Ascending aorta (tissue), 2 donors: ENCODE measurements around the gene OR6B1. TPM values are rescaled to one million over a fixed set of nuclear protein-coding genes. Genes with fewer than 3 reads are reported as not detected.

Experiments used
- DNase-seq, 2 donors: peaks; one replicate each; pipeline ENCODE4 v3.0.0-alpha.2; 2019; ENCODE audit warnings: low spot score in 2 of 2
- H3K27ac ChIP-seq, 2 donors: fragments of 200-600 bp; sonication (generic); one replicate each; pipeline ENCODE4 v1.5.1; 2016 to 2017; ENCODE audit warnings: mild to moderate bottlenecking in 1 of 2
- H3K27me3 ChIP-seq: fragments of 200-600 bp; sonication (generic); one replicate; pipeline ENCODE4 v1.5.1; 2017
- H3K36me3 ChIP-seq, 2 donors: fragments of 200-600 bp; sonication (generic); one replicate each; pipeline ENCODE4 v1.5.1; 2016
- H3K4me1 ChIP-seq, 2 donors: fragments of 200-600 bp; sonication (generic); one replicate each; pipeline ENCODE4 v1.5.1; 2016 to 2017; ENCODE audit warnings: mild to moderate bottlenecking in 1 of 2
- H3K4me3 ChIP-seq, 2 donors: fragments of 200-600 bp; sonication (generic); one replicate each; pipeline ENCODE4 v1.5.1; 2016 to 2017; ENCODE audit warnings: mild to moderate bottlenecking in 1 of 2
- H3K9me3 ChIP-seq, 2 donors: fragments of 200-600 bp; sonication (generic); one replicate each; pipeline ENCODE4 v1.5.1; 2016
- intact Hi-C: fragments of 100-400 bp; cut with DNase I; formaldehyde crosslinking; loops from one replicate; pipeline ENCODE4 v1.15.1; 2023
- total RNA-seq: library from RNA; depleted of rRNA; stranded (reverse); fragments of >200 nt; gene quantifications from one replicate; pipeline ENCODE4 v1.1.0, GENCODE V29; 2016
- TF ChIP-seq, protein P1 (sequence below), 3 experiments: fragments of 200-600 bp in 2 of 3; fragments of 450-650 bp in 1 of 3; sonication (generic) in 2 of 3; IDR thresholded peaks; one replicate each; pipeline ENCODE4 v1.5.1; 2016 to 2019; ENCODE audit warnings: antibody characterized with exemption in 3 of 3, mild to moderate bottlenecking in 1 of 3, moderate library complexity in 1 of 3

OR6B1 gene
- total RNA-seq, 1 donor from 2014 or later, result not detected

DNA sequence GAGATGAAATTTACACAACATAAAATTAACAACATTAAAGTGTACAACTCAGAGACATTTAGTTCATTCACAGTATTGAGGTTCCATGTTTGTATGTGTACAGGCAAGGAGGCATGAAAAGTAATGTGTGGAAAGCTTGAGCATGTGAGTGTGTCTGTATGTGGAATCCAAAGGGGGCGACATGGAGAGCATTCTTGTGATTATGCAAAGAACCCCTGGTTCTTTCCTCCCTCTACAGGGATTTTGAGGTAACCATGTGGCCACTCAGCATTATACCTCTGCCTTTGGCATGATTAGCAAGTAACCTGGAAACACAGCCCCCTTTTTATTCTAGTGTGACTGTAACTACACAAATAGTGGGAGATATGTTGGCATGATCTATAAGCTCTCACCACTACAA lies 24.5 kb upstream of the OR6B1 start:
- H3K27me3 ChIP-seq, result no peaks in the 10 kb centered on the region
- H3K9me3 ChIP-seq, result no peaks in the 10 kb centered on the region
- DNase-seq, result no peak
- H3K27ac ChIP-seq, result no peak overlapping the region
- intact Hi-C loops, result no loop called here
- H3K4me1 ChIP-seq, result no peaks in the 10 kb centered on the region
- no peak overlapping the region for H3K4me3 ChIP-seq
- no peaks in the 10 kb centered on the region for H3K36me3 ChIP-seq
- TF ChIP-seq, protein P1, sequence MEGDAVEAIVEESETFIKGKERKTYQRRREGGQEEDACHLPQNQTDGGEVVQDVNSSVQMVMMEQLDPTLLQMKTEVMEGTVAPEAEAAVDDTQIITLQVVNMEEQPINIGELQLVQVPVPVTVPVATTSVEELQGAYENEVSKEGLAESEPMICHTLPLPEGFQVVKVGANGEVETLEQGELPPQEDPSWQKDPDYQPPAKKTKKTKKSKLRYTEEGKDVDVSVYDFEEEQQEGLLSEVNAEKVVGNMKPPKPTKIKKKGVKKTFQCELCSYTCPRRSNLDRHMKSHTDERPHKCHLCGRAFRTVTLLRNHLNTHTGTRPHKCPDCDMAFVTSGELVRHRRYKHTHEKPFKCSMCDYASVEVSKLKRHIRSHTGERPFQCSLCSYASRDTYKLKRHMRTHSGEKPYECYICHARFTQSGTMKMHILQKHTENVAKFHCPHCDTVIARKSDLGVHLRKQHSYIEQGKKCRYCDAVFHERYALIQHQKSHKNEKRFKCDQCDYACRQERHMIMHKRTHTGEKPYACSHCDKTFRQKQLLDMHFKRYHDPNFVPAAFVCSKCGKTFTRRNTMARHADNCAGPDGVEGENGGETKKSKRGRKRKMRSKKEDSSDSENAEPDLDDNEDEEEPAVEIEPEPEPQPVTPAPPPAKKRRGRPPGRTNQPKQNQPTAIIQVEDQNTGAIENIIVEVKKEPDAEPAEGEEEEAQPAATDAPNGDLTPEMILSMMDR (IDR thresholded peaks at IDR 0.05), result no peak

GRCh38 chr7:143978585-143978984 lies 21.5 kb upstream of the OR6B1 start:
- TF ChIP-seq, protein P1 (IDR thresholded peaks at IDR 0.05), result no peak
- Histone ChIP-seq H3K4me3 (no peak overlapping the region), H3K27ac (no peak overlapping the region), H3K36me3 (no peaks in the 10 kb centered on the region), H3K9me3 (no peaks in the 10 kb centered on the region), H3K4me1 (no peaks in the 10 kb centered on the region), H3K27me3 (no peaks in the 10 kb centered on the region)
- no peak for DNase-seq
- intact Hi-C loops, result no loop called here

GRCh38 chr7:143979359-143979758 lies 20.8 kb upstream of the OR6B1 start:
- Histone ChIP-seq H3K4me1 (no peaks in the 10 kb centered on the region), H3K27ac (no peak overlapping the region), H3K27me3 (no peaks in the 10 kb centered on the region), H3K4me3 (no peak overlapping the region), H3K9me3 (no peaks in the 10 kb centered on the region), H3K36me3 (no peaks in the 10 kb centered on the region)
- TF ChIP-seq, protein P1 (IDR thresholded peaks at IDR 0.05), result no peak
- intact Hi-C loops, result no loop called here
- DNase-seq, result no peak

DNA sequence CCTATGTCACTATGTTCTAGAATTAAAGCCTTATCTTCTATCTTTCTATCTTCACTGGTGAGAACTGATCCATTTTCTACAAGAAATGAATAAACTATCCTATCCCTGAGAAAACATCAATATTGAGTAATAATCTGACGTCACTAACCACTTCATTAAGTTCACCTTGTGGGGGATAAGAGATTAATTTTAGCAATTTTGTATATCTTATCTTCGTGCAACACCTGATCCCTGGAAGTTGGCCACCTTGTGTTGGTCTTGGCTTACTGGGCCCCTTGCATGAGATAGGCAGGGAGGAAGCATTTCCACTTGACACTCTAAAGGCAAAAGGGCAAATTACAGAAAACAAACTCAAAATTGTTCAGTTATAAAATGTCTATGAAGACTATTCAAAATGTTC lies 20.1 kb upstream of the OR6B1 start:
- Histone ChIP-seq H3K4me3 (no peak overlapping the region), H3K9me3 (no peaks in the 10 kb centered on the region), H3K27me3 (no peaks in the 10 kb centered on the region), H3K36me3 (no peaks in the 10 kb centered on the region), H3K27ac (no peak overlapping the region), H3K4me1 (no peaks in the 10 kb centered on the region)
- intact Hi-C loops, result no loop called here
- TF ChIP-seq, protein P1 (IDR thresholded peaks at IDR 0.05), result no peak
- DNase-seq, result no peak

- intact Hi-C loops, result no loop called here
- H3K4me3 ChIP-seq, result no peak overlapping the region
- TF ChIP-seq, protein P1 (IDR thresholded peaks at IDR 0.05), result no peak
These were observed 19.2 kb upstream of the OR6B1 start for GRCh38 chr7:143980746-143981510.

More at GRCh38 chr7:143980746-143981510, 19.2 kb upstream of the OR6B1 start:
- no peaks in the 10 kb centered on the region for H3K36me3 ChIP-seq
- H3K27me3 ChIP-seq, result no peaks in the 10 kb centered on the region
- no peak for DNase-seq
- H3K27ac ChIP-seq, result no peak overlapping the region
- H3K9me3 ChIP-seq, result no peaks in the 10 kb centered on the region
- no peaks in the 10 kb centered on the region for H3K4me1 ChIP-seq
